OCI-LY1 (cell line): Measurements from ENCODE around the gene KRTAP1-5.
"Not testable (repeated sequence)": the region's sequence is repeated elsewhere in the genome, so short reads cannot be mapped to it uniquely, and the experiment has no call there.

Experiments
- CTCF ChIP-seq: fragments of 200-600 bp; sonication (generic), shearing (Covaris generic); IDR thresholded peaks from 2 replicates; pipeline ENCODE4 v1.5.1; 2017; ENCODE audit warnings: mild to moderate bottlenecking, antibody characterized with exemption, low read length, moderate library complexity, mixed read lengths
- EZH2 ChIP-seq: fragments of 200-600 bp; sonication (generic), shearing (Covaris generic); IDR thresholded peaks from 2 replicates; pipeline ENCODE4 v1.8.0; 2017; ENCODE audit warnings: borderline replicate concordance, mixed run types, mild to moderate bottlenecking, antibody characterized with exemption, low read length, moderate library complexity, mixed read lengths

- TF ChIP-seq CTCF, EZH2: not testable (repeated sequence)
Observed at GRCh38 chr17:41065016-41065689, 38.1 kb upstream of the KRTAP1-5 start.
